IPS-NIHi11 (cell line): ENCODE data around the gene DCHS1.

ENCODE experiments used
- DNase-seq: peaks from one replicate; pipeline ENCODE4 v3.0.0; 2012; ENCODE audit warnings: mixed read lengths, low spot score

DCHS1 gene

GRCh38 chr11:6670202-6670830, 14.7 kb upstream of the DCHS1 start:
- no peak for DNase-seq

- peak; percentile 23 for DNase-seq
Measured at GRCh38 chr11:6667733-6668374, 12.2 kb upstream of the DCHS1 start.

- no peak for DNase-seq
Measured at GRCh38 chr11:6666302-6667183, 10.9 kb upstream of the DCHS1 start.

- DNase-seq, result no peak
Measured at GRCh38 chr11:6664551-6664950, 8.9 kb upstream of the DCHS1 start.

GRCh38 chr11:6663794-6664469, 8.3 kb upstream of the DCHS1 start:
- DNase-seq, result no peak

GRCh38 chr11:6660712-6661111, 5.1 kb upstream of the DCHS1 start:
- DNase-seq, result no peak

GRCh38 chr11:6658647-6659046, 3.0 kb upstream of the DCHS1 start:
- no peak for DNase-seq

GRCh38 chr11:6657346-6657745, 1.7 kb upstream of the DCHS1 start:
- no peak for DNase-seq

GRCh38 chr11:6656936-6657335, 1.3 kb upstream of the DCHS1 start:
- no peak for DNase-seq

GRCh38 chr11:6656584-6656915, 941 bp upstream of the DCHS1 start:
- no peak for DNase-seq

- DNase-seq, result no peak
Measured at GRCh38 chr11:6655020-6655789, 404 bp downstream of the DCHS1 start.

- DNase-seq, result no peak
Measured at GRCh38 chr11:6654281-6655019, 1.2 kb downstream of the DCHS1 start.

GRCh38 chr11:6653656-6654055, 2.0 kb downstream of the DCHS1 start:
- DNase-seq, result no peak

- DNase-seq, result no peak
Measured at GRCh38 chr11:6653097-6653496, 2.5 kb downstream of the DCHS1 start.

GRCh38 chr11:6652182-6652581, 3.4 kb downstream of the DCHS1 start:
- DNase-seq, result no peak

GRCh38 chr11:6650980-6651379, 4.6 kb downstream of the DCHS1 start:
- no peak for DNase-seq

GRCh38 chr11:6650104-6650503, 5.5 kb downstream of the DCHS1 start:
- no peak for DNase-seq

- DNase-seq, result no peak
Measured at GRCh38 chr11:6648501-6648900, 7.1 kb downstream of the DCHS1 start.

- no peak for DNase-seq
Measured at GRCh38 chr11:6647836-6648235, 7.8 kb downstream of the DCHS1 start.

GRCh38 chr11:6646918-6647679, 8.5 kb downstream of the DCHS1 start:
- peak; percentile 51 for DNase-seq

- DNase-seq, result no peak
Measured at GRCh38 chr11:6646576-6646917, 9.1 kb downstream of the DCHS1 start.
